HUES48 (cell line): ENCODE results near the gene UPP1.

Experiments used
- H3K27ac ChIP-seq: one replicate; pipeline ENCODE4 v1.7.0; 2013; ENCODE audit warnings: low read depth, low read length, inconsistent platforms
- H3K27me3 ChIP-seq: 2 replicates; pipeline ENCODE4 v1.6.1; 2013; ENCODE audit warnings: mild to moderate bottlenecking, low read length; ENCODE audit not compliant: control insufficient read depth, insufficient read depth
- H3K36me3 ChIP-seq: 2 replicates; pipeline ENCODE4 v1.6.1; 2013; ENCODE audit warnings: low read length; ENCODE audit not compliant: control insufficient read depth, insufficient read depth
- H3K4me1 ChIP-seq: 2 replicates; pipeline ENCODE4 v1.6.1; 2013; ENCODE audit warnings: mild to moderate bottlenecking, low read length; ENCODE audit not compliant: control insufficient read depth, insufficient read depth
- H3K4me3 ChIP-seq: 2 replicates; pipeline ENCODE4 v1.5.1; 2013; ENCODE audit warnings: mild to moderate bottlenecking, low read depth, low read length
- H3K9ac ChIP-seq: 2 replicates; pipeline ENCODE4 v1.6.1; 2013; ENCODE audit warnings: mild to moderate bottlenecking, low read depth, low read length, moderate library complexity
- H3K9me3 ChIP-seq: 2 replicates; pipeline ENCODE4 v1.6.1; 2013; ENCODE audit warnings: low read length; ENCODE audit not compliant: control insufficient read depth, insufficient read depth

The UPP1 gene

GRCh38 chr7:48089046-48090003 lies at the start of gene UPP1:
Gene UPP1, plus strand, starts transcription at chr7:48089265. Its CDS starts 5,519 bp downstream, at chr7:48094784.
- H3K9me3 ChIP-seq: no peaks in the 10 kb centered on the region
- peak within 1 kb of the TSS; percentile 90 for H3K4me3 ChIP-seq
- H3K9ac ChIP-seq: peak within 1 kb of the TSS; percentile 91
- H3K27ac ChIP-seq: peak within 1 kb of the TSS; percentile 95
- H3K4me1 ChIP-seq: peaks cover 29% of the 10 kb centered on the region
- peaks cover 34% of the 10 kb centered on the region for H3K36me3 ChIP-seq
- H3K27me3 ChIP-seq: no peaks in the 10 kb centered on the region

- Histone ChIP-seq H3K9me3 (no peaks in the 10 kb centered on the region), H3K36me3 (no peaks in the 10 kb centered on the region), H3K27me3 (peaks cover 18% of the 10 kb centered on the region), H3K9ac (no peak overlapping the region), H3K4me1 (peaks cover 55% of the 10 kb centered on the region), H3K4me3 (no peak overlapping the region), H3K27ac (no peak overlapping the region)
These were observed 48.0 kb upstream of the UPP1 start for GRCh38 chr7:48040944-48041652.

- Histone ChIP-seq H3K36me3 (no peaks in the 10 kb centered on the region), H3K4me3 (no peak overlapping the region), H3K9ac (no peak overlapping the region), H3K27me3 (peaks cover 13% of the 10 kb centered on the region), H3K27ac (no peak overlapping the region), H3K4me1 (peaks cover 55% of the 10 kb centered on the region), H3K9me3 (no peaks in the 10 kb centered on the region)
These were observed 47.5 kb upstream of the UPP1 start for GRCh38 chr7:48041653-48041970.

GRCh38 chr7:48042216-48042615 lies 46.8 kb upstream of the UPP1 start:
- no peak overlapping the region for H3K9ac ChIP-seq
- H3K27me3 ChIP-seq: peaks cover 7% of the 10 kb centered on the region
- H3K36me3 ChIP-seq: no peaks in the 10 kb centered on the region
- H3K4me1 ChIP-seq: peaks cover 55% of the 10 kb centered on the region
- no peaks in the 10 kb centered on the region for H3K9me3 ChIP-seq
- H3K27ac ChIP-seq: no peak overlapping the region
- no peak overlapping the region for H3K4me3 ChIP-seq

- H3K27ac ChIP-seq: no peak overlapping the region
- peaks cover 54% of the 10 kb centered on the region for H3K4me1 ChIP-seq
- H3K9ac ChIP-seq: no peak overlapping the region
These were observed 46.4 kb upstream of the UPP1 start for GRCh38 chr7:48042636-48043035.

GRCh38 chr7:48045195-48045765 lies 43.8 kb upstream of the UPP1 start:
- Histone ChIP-seq H3K4me1 (peaks cover 28% of the 10 kb centered on the region), H3K9ac (no peak overlapping the region), H3K27me3 (no peaks in the 10 kb centered on the region; the same call in 1 of the 2 replicates), H3K4me3 (no peak overlapping the region), H3K27ac (no peak overlapping the region), H3K9me3 (no peaks in the 10 kb centered on the region), H3K36me3 (no peaks in the 10 kb centered on the region)

More at GRCh38 chr7:48042636-48043035, 46.4 kb upstream of the UPP1 start:
- Histone ChIP-seq H3K27me3 (peaks cover 2% of the 10 kb centered on the region), H3K36me3 (no peaks in the 10 kb centered on the region), H3K9me3 (no peaks in the 10 kb centered on the region), H3K4me3 (no peak overlapping the region)

GRCh38 chr7:48046458-48046857 lies 42.6 kb upstream of the UPP1 start:
- H3K4me3 ChIP-seq: no peak overlapping the region
- H3K27ac ChIP-seq: no peak overlapping the region
- peaks cover 16% of the 10 kb centered on the region for H3K4me1 ChIP-seq
- no peaks in the 10 kb centered on the region for H3K9me3 ChIP-seq
- H3K9ac ChIP-seq: no peak overlapping the region
- H3K36me3 ChIP-seq: no peaks in the 10 kb centered on the region
- H3K27me3 ChIP-seq: no peaks in the 10 kb centered on the region

- Histone ChIP-seq H3K9ac (no peak overlapping the region), H3K4me3 (no peak overlapping the region), H3K27me3 (no peaks in the 10 kb centered on the region), H3K27ac (no peak overlapping the region), H3K4me1 (peaks cover under 1% of the 10 kb centered on the region; the same call in 1 of the 2 replicates), H3K9me3 (no peaks in the 10 kb centered on the region), H3K36me3 (no peaks in the 10 kb centered on the region)
These were observed 41.0 kb upstream of the UPP1 start for GRCh38 chr7:48048113-48048512.

GRCh38 chr7:48049850-48050249 lies 39.2 kb upstream of the UPP1 start:
- Histone ChIP-seq H3K9me3 (no peaks in the 10 kb centered on the region), H3K36me3 (no peaks in the 10 kb centered on the region), H3K27me3 (no peaks in the 10 kb centered on the region), H3K9ac (no peak overlapping the region), H3K4me1 (no peaks in the 10 kb centered on the region; the same call in 1 of the 2 replicates), H3K27ac (no peak overlapping the region), H3K4me3 (no peak overlapping the region)

GRCh38 chr7:48052748-48053147 lies 36.3 kb upstream of the UPP1 start:
- H3K9ac ChIP-seq: no peak overlapping the region
- H3K27me3 ChIP-seq: no peaks in the 10 kb centered on the region
- H3K4me3 ChIP-seq: no peak overlapping the region
- no peaks in the 10 kb centered on the region for H3K36me3 ChIP-seq
- H3K9me3 ChIP-seq: no peaks in the 10 kb centered on the region
- no peaks in the 10 kb centered on the region; the same call in 1 of the 2 replicates for H3K4me1 ChIP-seq
- no peak overlapping the region for H3K27ac ChIP-seq

- no peaks in the 10 kb centered on the region for H3K27me3 ChIP-seq
- no peak overlapping the region for H3K27ac ChIP-seq
- H3K9me3 ChIP-seq: no peaks in the 10 kb centered on the region
- no peaks in the 10 kb centered on the region for H3K36me3 ChIP-seq
- H3K4me1 ChIP-seq: no peaks in the 10 kb centered on the region; the same call in 1 of the 2 replicates
- H3K4me3 ChIP-seq: no peak overlapping the region
- H3K9ac ChIP-seq: no peak overlapping the region
These were observed 35.3 kb upstream of the UPP1 start for GRCh38 chr7:48053736-48054135.
